EL (cell line): ENCODE data around the gene PRDM1.
A peak's percentile ranks its signal among the peaks of the same experiment; 100 is the strongest.

ENCODE experiments used
- DNase-seq: peaks from one replicate; pipeline ENCODE4 v3.0.0-alpha.2; 2016

The PRDM1 gene

GRCh38 chr6:106118835-106119431, 32.8 kb downstream of the PRDM1 start:
- DNase-seq = no peak

GRCh38 chr6:106119546-106119945, 33.4 kb downstream of the PRDM1 start:
- no peak for DNase-seq

- no peak for DNase-seq
Observed at GRCh38 chr6:106120006-106120405, 33.9 kb downstream of the PRDM1 start.

GRCh38 chr6:106120406-106120805, 34.3 kb downstream of the PRDM1 start:
- DNase-seq = no peak

- DNase-seq = no peak
Observed at GRCh38 chr6:106122306-106122918, 36.3 kb downstream of the PRDM1 start.

GRCh38 chr6:106122938-106123656, 37.0 kb downstream of the PRDM1 start:
- DNase-seq = no peak

GRCh38 chr6:106124015-106124414, 37.9 kb downstream of the PRDM1 start:
- no peak for DNase-seq

GRCh38 chr6:106124437-106125430, 38.6 kb downstream of the PRDM1 start:
- DNase-seq = no peak

- no peak for DNase-seq
Observed at GRCh38 chr6:106125925-106126435, 39.8 kb downstream of the PRDM1 start.

- DNase-seq = no peak
Observed at GRCh38 chr6:106126482-106126881, 40.3 kb downstream of the PRDM1 start.

- DNase-seq = peak; percentile 91
Observed at GRCh38 chr6:106128981-106129781, 43.0 kb downstream of the PRDM1 start.

- DNase-seq = no peak
Observed at GRCh38 chr6:106132153-106132698, 46.1 kb downstream of the PRDM1 start.

GRCh38 chr6:106133040-106133439, 46.9 kb downstream of the PRDM1 start:
- DNase-seq = no peak

- DNase-seq = no peak
Observed at GRCh38 chr6:106134087-106134770, 48.1 kb downstream of the PRDM1 start.

GRCh38 chr6:106134906-106135634, 48.9 kb downstream of the PRDM1 start:
- peak; percentile 82 for DNase-seq

GRCh38 chr6:106135911-106136571, 49.9 kb downstream of the PRDM1 start:
- no peak for DNase-seq

GRCh38 chr6:106136845-106137244, 50.7 kb downstream of the PRDM1 start:
- no peak for DNase-seq

GRCh38 chr6:106138151-106138550, 52.0 kb downstream of the PRDM1 start:
- DNase-seq = no peak

- no peak for DNase-seq
Observed at GRCh38 chr6:106141441-106142237, 55.5 kb downstream of the PRDM1 start.
